ENCODE measurements around the gene CAVIN1. TPM values are rescaled to one million over a fixed set of nuclear protein-coding genes. Genes with fewer than 3 reads are reported as not detected.
"Not testable (repeated sequence)": the region's sequence is repeated elsewhere in the genome, so short reads cannot be mapped to it uniquely, and the experiment has no call there.

The CAVIN1 gene
- total RNA-seq, 1 donor from 2014 or later, result 269 TPM

- TF ChIP-seq, protein P1, sequence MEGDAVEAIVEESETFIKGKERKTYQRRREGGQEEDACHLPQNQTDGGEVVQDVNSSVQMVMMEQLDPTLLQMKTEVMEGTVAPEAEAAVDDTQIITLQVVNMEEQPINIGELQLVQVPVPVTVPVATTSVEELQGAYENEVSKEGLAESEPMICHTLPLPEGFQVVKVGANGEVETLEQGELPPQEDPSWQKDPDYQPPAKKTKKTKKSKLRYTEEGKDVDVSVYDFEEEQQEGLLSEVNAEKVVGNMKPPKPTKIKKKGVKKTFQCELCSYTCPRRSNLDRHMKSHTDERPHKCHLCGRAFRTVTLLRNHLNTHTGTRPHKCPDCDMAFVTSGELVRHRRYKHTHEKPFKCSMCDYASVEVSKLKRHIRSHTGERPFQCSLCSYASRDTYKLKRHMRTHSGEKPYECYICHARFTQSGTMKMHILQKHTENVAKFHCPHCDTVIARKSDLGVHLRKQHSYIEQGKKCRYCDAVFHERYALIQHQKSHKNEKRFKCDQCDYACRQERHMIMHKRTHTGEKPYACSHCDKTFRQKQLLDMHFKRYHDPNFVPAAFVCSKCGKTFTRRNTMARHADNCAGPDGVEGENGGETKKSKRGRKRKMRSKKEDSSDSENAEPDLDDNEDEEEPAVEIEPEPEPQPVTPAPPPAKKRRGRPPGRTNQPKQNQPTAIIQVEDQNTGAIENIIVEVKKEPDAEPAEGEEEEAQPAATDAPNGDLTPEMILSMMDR (IDR thresholded peaks at IDR 0.05), result no peak
- ATAC-seq (no peak), DNase-seq (no peak)
- no peak overlapping the region for H3K27ac ChIP-seq
- no peaks in the 10 kb centered on the region for H3K27me3 ChIP-seq (ENCODE audit: low read depth)
- H3K4me1 ChIP-seq, result peaks cover 48% of the 10 kb centered on the region
- intact Hi-C loops (cut with DNase I), result no loop called here
- peaks cover 31% of the 10 kb centered on the region for H3K36me3 ChIP-seq
- no peak overlapping the region for H3K4me3 ChIP-seq
- no peaks in the 10 kb centered on the region for H3K9me3 ChIP-seq
These were observed 22.9 kb downstream of the CAVIN1 start for GRCh38 chr17:42399948-42400843.

GRCh38 chr17:42399121-42399520 lies 23.9 kb downstream of the CAVIN1 start:
- DNase-seq (no peak), ATAC-seq (no peak)
- Histone ChIP-seq H3K27me3 (ENCODE audit: low read depth) (no peaks in the 10 kb centered on the region), H3K36me3 (peaks cover 20% of the 10 kb centered on the region), H3K4me3 (no peak overlapping the region), H3K4me1 (peaks cover 43% of the 10 kb centered on the region), H3K27ac (no peak overlapping the region), H3K9me3 (no peaks in the 10 kb centered on the region)
- TF ChIP-seq, protein P1 (IDR thresholded peaks at IDR 0.05), result no peak
- intact Hi-C loops (cut with DNase I), result no loop called here

- ATAC-seq; intact Hi-C loops (cut with DNase I); H3K4me3 ChIP-seq; H3K27ac ChIP-seq; H3K27me3 ChIP-seq (ENCODE audit: low read depth); H3K36me3 ChIP-seq; H3K9me3 ChIP-seq: not testable (repeated sequence)
- peak; percentile 4 for DNase-seq
- H3K4me1 ChIP-seq, result peaks cover 20% of the 10 kb centered on the region
These were observed 27.5 kb downstream of the CAVIN1 start for GRCh38 chr17:42395601-42396000.

DNA sequence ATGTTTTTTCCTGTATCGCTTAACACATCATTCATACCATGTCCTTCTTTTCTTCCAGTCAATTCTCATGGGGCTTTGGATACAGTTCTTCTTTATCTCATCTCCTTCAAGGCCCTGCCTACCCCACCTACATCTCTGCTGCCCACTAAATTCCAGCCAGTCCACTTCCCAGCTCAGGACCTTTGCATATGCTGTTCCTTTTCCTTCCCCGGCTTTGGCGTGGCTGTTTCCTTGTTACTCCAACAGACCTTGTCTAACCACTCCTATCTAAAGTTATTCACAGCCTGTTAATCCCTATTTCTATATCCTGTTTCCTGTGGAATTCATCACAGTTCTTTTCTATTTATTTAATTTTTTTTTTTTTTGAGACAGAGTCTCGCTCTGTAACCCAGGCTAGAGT lies 28.2 kb downstream of the CAVIN1 start:
- no peak overlapping the region for H3K4me3 ChIP-seq
- peak; percentile 23 for DNase-seq
- no peaks in the 10 kb centered on the region for H3K36me3 ChIP-seq
- no peaks in the 10 kb centered on the region for H3K9me3 ChIP-seq
- no peak for ATAC-seq
- H3K27me3 ChIP-seq (ENCODE audit: low read depth), result no peaks in the 10 kb centered on the region
- peaks cover 16% of the 10 kb centered on the region for H3K4me1 ChIP-seq
- TF ChIP-seq, protein P1 (IDR thresholded peaks at IDR 0.05), result no peak
- intact Hi-C loops (cut with DNase I), result no loop called here
- H3K27ac ChIP-seq, result no peak overlapping the region

GRCh38 chr17:42392692-42393415 lies 30.2 kb downstream of the CAVIN1 start:
- ATAC-seq (no peak), DNase-seq (no peak)
- H3K9me3 ChIP-seq, result no peaks in the 10 kb centered on the region
- intact Hi-C loops (cut with DNase I), result no loop called here
- no peaks in the 10 kb centered on the region for H3K27me3 ChIP-seq (ENCODE audit: low read depth)
- peaks cover 6% of the 10 kb centered on the region for H3K4me1 ChIP-seq
- no peak overlapping the region for H3K4me3 ChIP-seq
- H3K27ac ChIP-seq, result no peak overlapping the region
- H3K36me3 ChIP-seq, result no peaks in the 10 kb centered on the region
- TF ChIP-seq, protein P1 (IDR thresholded peaks at IDR 0.05), result no peak

GRCh38 chr17:42391439-42391838 lies 31.6 kb downstream of the CAVIN1 start:
- intact Hi-C loops (cut with DNase I); ATAC-seq; H3K36me3 ChIP-seq; H3K27me3 ChIP-seq (ENCODE audit: low read depth); H3K9me3 ChIP-seq; H3K27ac ChIP-seq; H3K4me3 ChIP-seq: not testable (repeated sequence)
- peaks cover 17% of the 10 kb centered on the region for H3K4me1 ChIP-seq
- DNase-seq, result peak; percentile 1
